ENCODE results near the gene PCDHGA9.
A peak's percentile ranks its signal among the peaks of the same experiment; 100 is the strongest.
"Not testable (repeated sequence)": the region's sequence is repeated elsewhere in the genome, so short reads cannot be mapped to it uniquely, and the experiment has no call there.

Gene PCDHGA9

GRCh38 chr5:141388661-141389060 lies 13.9 kb upstream of the PCDHGA9 start:
- TF ChIP-seq CTCF (IDR thresholded peaks at IDR 0.05): no peak
- no peak for DNase-seq (ENCODE audit: low spot score)
- peak overlapping the region; percentile 48 for H3K4me3 ChIP-seq
- H3K27ac ChIP-seq: no peak overlapping the region

GRCh38 chr5:141389153-141390042 lies 13.2 kb upstream of the PCDHGA9 start:
- no peak overlapping the region for H3K27ac ChIP-seq
- peak overlapping the region; percentile 43 for H3K4me3 ChIP-seq
- no peak for DNase-seq (ENCODE audit: low spot score)
- TF ChIP-seq CTCF (IDR thresholded peaks at IDR 0.05): no peak

- no peak for TF ChIP-seq CTCF (IDR thresholded peaks at IDR 0.05)
- no peak within 1 kb of the TSS for H3K27ac ChIP-seq
- peak within 1 kb of the TSS; percentile 25 for H3K4me3 ChIP-seq
- DNase-seq (ENCODE audit: low spot score): no peak
These were observed 10.0 kb upstream of the PCDHGA9 start, which contains the start of gene PCDHGA8 for GRCh38 chr5:141392429-141393198. TSS of gene PCDHGA8 (plus strand) at chr5:141392633. CDS start at chr5:141392814, 181 bp downstream.

GRCh38 chr5:141393267-141393666 lies 9.3 kb upstream of the PCDHGA9 start:
- peak overlapping the region; percentile 25 for H3K4me3 ChIP-seq
- TF ChIP-seq CTCF (IDR thresholded peaks at IDR 0.05): no peak
- DNase-seq (ENCODE audit: low spot score): no peak
- no peak overlapping the region for H3K27ac ChIP-seq

DNA sequence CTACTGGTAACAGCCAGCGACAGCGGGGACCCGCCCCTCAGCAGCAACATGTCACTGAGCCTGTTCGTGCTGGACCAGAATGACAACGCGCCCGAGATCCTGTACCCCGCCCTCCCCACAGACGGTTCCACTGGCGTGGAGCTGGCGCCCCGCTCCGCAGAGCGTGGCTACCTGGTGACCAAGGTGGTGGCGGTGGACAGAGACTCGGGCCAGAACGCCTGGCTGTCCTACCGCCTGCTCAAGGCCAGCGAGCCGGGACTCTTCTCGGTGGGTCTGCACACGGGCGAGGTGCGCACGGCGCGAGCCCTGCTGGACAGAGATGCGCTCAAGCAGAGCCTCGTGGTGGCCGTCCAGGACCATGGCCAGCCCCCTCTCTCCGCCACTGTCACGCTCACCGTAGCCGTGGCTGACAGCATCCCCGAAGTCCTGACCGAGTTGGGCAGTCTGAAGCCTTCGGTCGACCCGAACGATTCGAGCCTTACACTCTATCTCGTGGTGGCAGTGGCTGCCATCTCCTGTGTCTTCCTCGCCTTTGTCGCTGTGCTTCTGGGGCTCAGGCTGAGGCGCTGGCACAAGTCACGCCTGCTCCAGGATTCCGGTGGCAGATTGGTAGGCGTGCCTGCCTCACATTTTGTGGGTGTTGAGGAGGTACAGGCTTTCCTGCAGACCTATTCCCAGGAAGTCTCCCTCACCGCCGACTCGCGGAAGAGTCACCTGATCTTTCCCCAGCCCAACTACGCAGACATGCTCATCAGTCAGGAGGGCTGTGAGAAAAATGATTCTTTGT lies 8.0 kb upstream of the PCDHGA9 start:
- not testable (repeated sequence) for H3K4me3 ChIP-seq; DNase-seq (ENCODE audit: low spot score); H3K27ac ChIP-seq

DNA sequence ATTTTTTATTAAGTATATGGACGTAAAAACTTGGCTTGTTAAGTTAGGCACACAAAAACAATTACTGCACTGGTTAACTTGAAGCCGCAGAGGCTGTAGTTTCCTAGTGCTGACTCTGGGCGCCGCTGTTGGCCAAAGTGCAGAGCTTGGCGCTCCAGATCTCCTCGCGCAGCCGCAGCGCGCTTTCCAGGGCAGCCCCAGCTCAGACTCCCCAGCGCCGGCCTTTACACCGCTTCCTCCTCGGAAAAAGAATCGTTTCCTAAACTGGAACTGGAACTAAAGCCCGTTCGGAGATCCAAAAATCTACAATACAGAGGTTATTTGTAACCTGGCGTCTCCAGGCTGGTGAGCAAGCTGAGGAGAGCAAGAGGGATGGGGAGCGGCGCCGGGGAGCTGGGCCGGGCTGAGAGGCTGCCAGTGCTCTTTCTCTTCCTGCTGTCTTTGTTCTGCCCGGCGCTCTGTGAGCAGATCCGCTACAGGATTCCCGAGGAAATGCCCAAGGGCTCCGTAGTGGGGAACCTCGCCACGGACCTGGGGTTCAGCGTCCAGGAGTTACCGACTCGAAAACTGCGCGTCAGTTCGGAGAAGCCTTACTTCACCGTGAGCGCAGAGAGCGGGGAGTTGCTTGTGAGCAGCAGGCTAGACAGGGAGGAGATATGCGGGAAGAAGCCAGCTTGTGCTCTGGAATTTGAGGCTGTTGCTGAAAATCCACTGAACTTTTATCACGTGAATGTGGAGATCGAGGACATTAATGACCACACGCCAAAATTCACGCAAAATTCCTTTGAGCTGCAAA lies 4.6 kb upstream of the PCDHGA9 start, which contains the start of gene PCDHGB5:
TSS of gene PCDHGB5 (plus strand) at position 192 of the 796 bp plus-strand sequence. CDS start at position 373, 181 bp downstream.
- peak within 1 kb of the TSS; percentile 59 for H3K4me3 ChIP-seq
- not testable (repeated sequence) for DNase-seq (ENCODE audit: low spot score); H3K27ac ChIP-seq

GRCh38 chr5:141398608-141399007 lies 4.0 kb upstream of the PCDHGA9 start:
- H3K4me3 ChIP-seq: peak overlapping the region; percentile 53
- no peak for TF ChIP-seq CTCF (IDR thresholded peaks at IDR 0.05)
- no peak overlapping the region for H3K27ac ChIP-seq
- DNase-seq (ENCODE audit: low spot score): no peak

Measured in coronary artery (tissue), 2 donors.